ENCODE measurements around the gene TACR2.

- TF ChIP-seq CTCF (IDR thresholded peaks at IDR 0.05) (no peak), POLR2A (IDR thresholded peaks at IDR 0.05) (no peak)
Measured at GRCh38 chr10:69403066-69403465, 13.7 kb downstream of the TACR2 start.

Data from right lobe of liver (tissue), 4 donors.